Measurements from ENCODE around the gene RASGRF1. TPM values are rescaled to one million over a fixed set of nuclear protein-coding genes. Genes with fewer than 3 reads are reported as not detected.

Gene RASGRF1
- total RNA-seq, 1 experiment from 2014 or later: not detected

GRCh38 chr15:79099692-79100091 is 9.1 kb upstream of the RASGRF1 start:
- Histone ChIP-seq H3K27me3 (ENCODE audit: low read length) (peaks cover 45% of the 10 kb centered on the region), H3K9me3 (ENCODE audit: low read length) (no peaks in the 10 kb centered on the region), H3K4me3 (ENCODE audit: low read length) (no peak overlapping the region), H3K27ac (ENCODE audit: low read length) (no peak overlapping the region), H3F3A (ENCODE audit: low read length, unreplicated experiment) (no peaks in the 10 kb centered on the region), H3K4me1 (ENCODE audit: insufficient read depth, low read length) (no peaks in the 10 kb centered on the region), H4K20me1 (ENCODE audit: low read length) (no peaks in the 10 kb centered on the region), H3K36me3 (ENCODE audit: low read depth, low read length) (no peaks in the 10 kb centered on the region), H3K4me2 (ENCODE audit: low read length) (no peak overlapping the region), H3K9me2 (replicated peaks; ENCODE audit: low read length) (no peaks in the 10 kb centered on the region), H2AFZ (ENCODE audit: low read length) (no peak overlapping the region), H3K79me2 (ENCODE audit: low read length) (no peaks in the 10 kb centered on the region), H3K9ac (ENCODE audit: low read length) (no peak overlapping the region)
- POLR2A ChIA-PET (ENCODE audit: unreplicated experiment): no interaction called here
- TF ChIP-seq EZH2phosphoT487 (IDR thresholded peaks at IDR 0.05; ENCODE audit: borderline replicate concordance, low read length) (no peak), EZH2 (IDR thresholded peaks at IDR 0.05; ENCODE audit: low read length, unreplicated experiment) (no peak)
- TF ChIP-seq, protein P1, sequence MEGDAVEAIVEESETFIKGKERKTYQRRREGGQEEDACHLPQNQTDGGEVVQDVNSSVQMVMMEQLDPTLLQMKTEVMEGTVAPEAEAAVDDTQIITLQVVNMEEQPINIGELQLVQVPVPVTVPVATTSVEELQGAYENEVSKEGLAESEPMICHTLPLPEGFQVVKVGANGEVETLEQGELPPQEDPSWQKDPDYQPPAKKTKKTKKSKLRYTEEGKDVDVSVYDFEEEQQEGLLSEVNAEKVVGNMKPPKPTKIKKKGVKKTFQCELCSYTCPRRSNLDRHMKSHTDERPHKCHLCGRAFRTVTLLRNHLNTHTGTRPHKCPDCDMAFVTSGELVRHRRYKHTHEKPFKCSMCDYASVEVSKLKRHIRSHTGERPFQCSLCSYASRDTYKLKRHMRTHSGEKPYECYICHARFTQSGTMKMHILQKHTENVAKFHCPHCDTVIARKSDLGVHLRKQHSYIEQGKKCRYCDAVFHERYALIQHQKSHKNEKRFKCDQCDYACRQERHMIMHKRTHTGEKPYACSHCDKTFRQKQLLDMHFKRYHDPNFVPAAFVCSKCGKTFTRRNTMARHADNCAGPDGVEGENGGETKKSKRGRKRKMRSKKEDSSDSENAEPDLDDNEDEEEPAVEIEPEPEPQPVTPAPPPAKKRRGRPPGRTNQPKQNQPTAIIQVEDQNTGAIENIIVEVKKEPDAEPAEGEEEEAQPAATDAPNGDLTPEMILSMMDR (conservative IDR thresholded peaks at IDR 0.05; ENCODE audit: low read depth, low read length): no peak
- BruUV-seq (replicated peaks): no TSS peak
- intact Hi-C loops (cut with micrococcal nuclease): no loop called here
- ATAC-seq: no peak
- DNase-seq: no peak
- CTCF ChIA-PET: no interaction called here

GRCh38 chr15:79094611-79095021 is 4.0 kb upstream of the RASGRF1 start:
- Histone ChIP-seq H3K4me1 (ENCODE audit: insufficient read depth, low read length) (no peaks in the 10 kb centered on the region), H3K36me3 (ENCODE audit: low read depth, low read length) (no peaks in the 10 kb centered on the region), H2AFZ (ENCODE audit: low read length) (no peak overlapping the region), H3K9ac (ENCODE audit: low read length) (no peak overlapping the region), H3K4me3 (ENCODE audit: low read length) (no peak overlapping the region), H3K4me2 (ENCODE audit: low read length) (no peak overlapping the region), H4K20me1 (ENCODE audit: low read length) (no peaks in the 10 kb centered on the region), H3F3A (ENCODE audit: low read length, unreplicated experiment) (no peaks in the 10 kb centered on the region), H3K79me2 (ENCODE audit: low read length) (no peaks in the 10 kb centered on the region), H3K9me2 (replicated peaks; ENCODE audit: low read length) (no peaks in the 10 kb centered on the region), H3K27me3 (ENCODE audit: low read length) (peaks cover 44% of the 10 kb centered on the region), H3K27ac (ENCODE audit: low read length) (no peak overlapping the region), H3K9me3 (ENCODE audit: low read length) (no peaks in the 10 kb centered on the region)
- CTCF ChIA-PET: no interaction called here
- intact Hi-C loops (cut with micrococcal nuclease): no loop called here
- ATAC-seq (no peak), DNase-seq (no peak)
- TF ChIP-seq EZH2 (IDR thresholded peaks at IDR 0.05; ENCODE audit: low read length, unreplicated experiment) (no peak), EZH2phosphoT487 (IDR thresholded peaks at IDR 0.05; ENCODE audit: borderline replicate concordance, low read length) (no peak)
- TF ChIP-seq, protein P1 (conservative IDR thresholded peaks at IDR 0.05; ENCODE audit: low read depth, low read length): no peak
- POLR2A ChIA-PET (ENCODE audit: unreplicated experiment): no interaction called here
- BruUV-seq (replicated peaks): no TSS peak

DNA sequence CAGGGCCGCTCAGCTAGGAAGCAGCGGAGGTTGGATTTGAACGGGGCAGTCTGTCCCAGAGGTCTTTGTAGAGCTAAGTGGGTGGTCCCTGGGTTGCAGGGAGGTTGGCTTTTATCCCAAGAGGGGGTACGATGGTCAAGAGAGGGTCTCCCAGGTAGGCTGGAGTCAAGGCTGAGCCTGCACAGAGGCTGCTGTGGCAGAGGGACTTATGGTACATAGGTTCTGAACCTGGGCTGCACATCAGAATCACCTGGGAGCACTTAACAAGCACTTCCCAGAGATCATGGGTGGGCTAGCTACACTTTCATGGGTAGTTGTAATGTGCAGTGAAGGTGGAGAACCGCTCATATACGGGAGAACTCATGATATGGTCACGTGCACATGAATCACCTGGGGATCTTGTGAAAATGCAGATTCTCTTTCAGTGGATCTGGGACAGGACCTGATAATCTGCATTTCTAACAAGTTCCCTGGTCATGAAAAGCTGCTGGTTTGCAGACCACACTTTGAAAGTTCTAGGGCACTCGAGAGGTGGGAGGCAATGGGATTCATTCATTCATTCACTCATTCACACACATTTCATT is 2.9 kb upstream of the RASGRF1 start:
- no TSS peak for BruUV-seq (replicated peaks)
- CTCF ChIA-PET: no interaction called here
- no peak overlapping the region for H3K4me2 ChIP-seq (ENCODE audit: low read length)

More for the DNA sequence above, 2.9 kb upstream of the RASGRF1 start:
- H3K79me2 ChIP-seq (ENCODE audit: low read length): no peaks in the 10 kb centered on the region
- intact Hi-C loops (cut with micrococcal nuclease): no loop called here
- POLR2A ChIA-PET (ENCODE audit: unreplicated experiment): no interaction called here
- no peak overlapping the region for H3K9ac ChIP-seq (ENCODE audit: low read length)
- DNase-seq: no peak
- H3K27ac ChIP-seq (ENCODE audit: low read length): no peak overlapping the region
- peaks cover 48% of the 10 kb centered on the region for H3K27me3 ChIP-seq (ENCODE audit: low read length)
- ATAC-seq: no peak
- H3K9me2 ChIP-seq (replicated peaks; ENCODE audit: low read length): no peaks in the 10 kb centered on the region
- H3K4me3 ChIP-seq (ENCODE audit: low read length): no peak overlapping the region
- H3F3A ChIP-seq (ENCODE audit: low read length, unreplicated experiment): no peaks in the 10 kb centered on the region
- no peaks in the 10 kb centered on the region for H3K36me3 ChIP-seq (ENCODE audit: low read depth, low read length)
- H3K4me1 ChIP-seq (ENCODE audit: insufficient read depth, low read length): no peaks in the 10 kb centered on the region
- H3K9me3 ChIP-seq (ENCODE audit: low read length): no peaks in the 10 kb centered on the region
- TF ChIP-seq EZH2 (IDR thresholded peaks at IDR 0.05; ENCODE audit: low read length, unreplicated experiment): no peak
- no peaks in the 10 kb centered on the region for H4K20me1 ChIP-seq (ENCODE audit: low read length)
- no peak overlapping the region for H2AFZ ChIP-seq (ENCODE audit: low read length)
